ENCODE measurements around the gene TSPAN3.
A peak's percentile ranks its signal among the peaks of the same experiment; 100 is the strongest.

TSPAN3 gene

GRCh38 chr15:77096138-77096537, 25.2 kb upstream of the TSPAN3 start:
- no peaks in the 10 kb centered on the region for H3K27me3 Mint-ChIP-seq
- no peaks in the 10 kb centered on the region for H3K9me3 Mint-ChIP-seq
- no peak for ATAC-seq
- no peak for DNase-seq
- no peak overlapping the region for H3K4me3 Mint-ChIP-seq
- H3K27ac Mint-ChIP-seq = no peak overlapping the region
- no peaks in the 10 kb centered on the region for H3K4me1 Mint-ChIP-seq

GRCh38 chr15:77094397-77095030, 23.6 kb upstream of the TSPAN3 start:
- no peaks in the 10 kb centered on the region for H3K4me1 Mint-ChIP-seq
- no peak overlapping the region for H3K4me3 Mint-ChIP-seq
- no peaks in the 10 kb centered on the region for H3K9me3 Mint-ChIP-seq
- ATAC-seq (no peak), DNase-seq (no peak)
- no peak overlapping the region for H3K27ac Mint-ChIP-seq
- H3K27me3 Mint-ChIP-seq = no peaks in the 10 kb centered on the region

GRCh38 chr15:77093436-77093835, 22.5 kb upstream of the TSPAN3 start:
- DNase-seq = no peak

GRCh38 chr15:77091097-77091496, 20.2 kb upstream of the TSPAN3 start:
- ATAC-seq (no peak), DNase-seq (no peak)
- Mint-ChIP-seq H3K4me3 (no peak overlapping the region), H3K4me1 (no peaks in the 10 kb centered on the region), H3K27me3 (no peaks in the 10 kb centered on the region), H3K9me3 (no peaks in the 10 kb centered on the region), H3K27ac (peak overlapping the region in 1 of 2 donors; percentile 60)

More at GRCh38 chr15:77093436-77093835, 22.5 kb upstream of the TSPAN3 start:
- no peaks in the 10 kb centered on the region for H3K4me1 Mint-ChIP-seq
- no peak for ATAC-seq
- no peak overlapping the region for H3K4me3 Mint-ChIP-seq
- no peak overlapping the region for H3K27ac Mint-ChIP-seq
- no peaks in the 10 kb centered on the region for H3K27me3 Mint-ChIP-seq
- H3K9me3 Mint-ChIP-seq = no peaks in the 10 kb centered on the region

- DNase-seq (no peak), ATAC-seq (no peak)
- H3K9me3 Mint-ChIP-seq = no peaks in the 10 kb centered on the region
- H3K27me3 Mint-ChIP-seq = no peaks in the 10 kb centered on the region
- H3K4me1 Mint-ChIP-seq = peaks cover 30% of the 10 kb centered on the region
- no peak overlapping the region for H3K4me3 Mint-ChIP-seq
- no peak overlapping the region for H3K27ac Mint-ChIP-seq
These were observed 16.3 kb upstream of the TSPAN3 start for GRCh38 chr15:77087213-77087612.

- Mint-ChIP-seq H3K4me1 (peaks cover 30% of the 10 kb centered on the region), H3K9me3 (no peaks in the 10 kb centered on the region), H3K27ac (no peak overlapping the region), H3K27me3 (no peaks in the 10 kb centered on the region), H3K4me3 (no peak overlapping the region)
- peak; percentile 68 for ATAC-seq
- no peak for DNase-seq
These were observed 14.4 kb upstream of the TSPAN3 start for GRCh38 chr15:77085297-77085696.

GRCh38 chr15:77084436-77084835, 13.5 kb upstream of the TSPAN3 start:
- Mint-ChIP-seq H3K27ac (no peak overlapping the region), H3K27me3 (no peaks in the 10 kb centered on the region), H3K9me3 (no peaks in the 10 kb centered on the region), H3K4me1 (peaks cover 30% of the 10 kb centered on the region), H3K4me3 (no peak overlapping the region)
- DNase-seq = no peak
- no peak for ATAC-seq

GRCh38 chr15:77083381-77084160, 12.7 kb upstream of the TSPAN3 start:
- Mint-ChIP-seq H3K27ac (peak overlapping the region in 1 of 2 donors; percentile 42), H3K4me3 (peak overlapping the region; percentile 71 to 76), H3K4me1 (peaks cover 30% of the 10 kb centered on the region), H3K9me3 (no peaks in the 10 kb centered on the region), H3K27me3 (no peaks in the 10 kb centered on the region)
- peak; percentile 60 to 63 for DNase-seq
- ATAC-seq = peak; percentile 95

- H3K9me3 Mint-ChIP-seq = no peaks in the 10 kb centered on the region
- peaks cover 30% of the 10 kb centered on the region for H3K4me1 Mint-ChIP-seq
- no peak overlapping the region for H3K4me3 Mint-ChIP-seq
- ATAC-seq (no peak), DNase-seq (no peak)
- no peaks in the 10 kb centered on the region for H3K27me3 Mint-ChIP-seq
- no peak overlapping the region for H3K27ac Mint-ChIP-seq
These were observed 11.1 kb upstream of the TSPAN3 start for GRCh38 chr15:77081971-77082370.

- peaks cover 12% of the 10 kb centered on the region for H3K4me1 Mint-ChIP-seq
- no peak overlapping the region for H3K27ac Mint-ChIP-seq
- H3K27me3 Mint-ChIP-seq = no peaks in the 10 kb centered on the region
- no peaks in the 10 kb centered on the region for H3K9me3 Mint-ChIP-seq
- DNase-seq (no peak), ATAC-seq (no peak)
- H3K4me3 Mint-ChIP-seq = no peak overlapping the region
These were observed 5.5 kb upstream of the TSPAN3 start for GRCh38 chr15:77076323-77076915.

- ATAC-seq = no peak
- Mint-ChIP-seq H3K27me3 (no peaks in the 10 kb centered on the region), H3K27ac (no peak overlapping the region), H3K4me3 (no peak overlapping the region), H3K9me3 (no peaks in the 10 kb centered on the region), H3K4me1 (peaks cover 17% of the 10 kb centered on the region)
- DNase-seq = no peak
These were observed 4.6 kb upstream of the TSPAN3 start for GRCh38 chr15:77075528-77075927.

- no peaks in the 10 kb centered on the region for H3K9me3 Mint-ChIP-seq
- H3K4me3 Mint-ChIP-seq = no peak overlapping the region
- no peak overlapping the region for H3K27ac Mint-ChIP-seq
- no peaks in the 10 kb centered on the region for H3K27me3 Mint-ChIP-seq
- ATAC-seq (no peak), DNase-seq (no peak)
- peaks cover 27% of the 10 kb centered on the region for H3K4me1 Mint-ChIP-seq
These were observed 3.4 kb upstream of the TSPAN3 start for GRCh38 chr15:77074350-77074749.

GRCh38 chr15:77071305-77072223, 655 bp upstream of the TSPAN3 start:
- Mint-ChIP-seq H3K27me3 (no peaks in the 10 kb centered on the region), H3K4me1 (peaks cover 47% of the 10 kb centered on the region), H3K27ac (peak overlapping the region in 1 of 2 donors; percentile 85), H3K4me3 (peak overlapping the region; percentile 67 to 72), H3K9me3 (no peaks in the 10 kb centered on the region)
- ATAC-seq (no peak), DNase-seq (no peak)

- Mint-ChIP-seq H3K27me3 (no peaks in the 10 kb centered on the region), H3K4me3 (peak overlapping the region; percentile 79 to 93), H3K27ac (peak overlapping the region; percentile 93), H3K9me3 (no peaks in the 10 kb centered on the region), H3K4me1 (peaks cover 46% of the 10 kb centered on the region)
- DNase-seq (no peak), ATAC-seq (no peak)
These were observed 772 bp downstream of the TSPAN3 start for GRCh38 chr15:77070180-77070494.

GRCh38 chr15:77069521-77070121, 1.3 kb downstream of the TSPAN3 start:
- no peaks in the 10 kb centered on the region for H3K9me3 Mint-ChIP-seq
- no peak for ATAC-seq
- peak overlapping the region; percentile 49 to 89 for H3K27ac Mint-ChIP-seq
- no peak for DNase-seq
- H3K27me3 Mint-ChIP-seq = no peaks in the 10 kb centered on the region
- H3K4me1 Mint-ChIP-seq = peaks cover 46% of the 10 kb centered on the region
- H3K4me3 Mint-ChIP-seq = peak overlapping the region; percentile 79 to 93

All from stimulated activated naive CD8-positive, alpha-beta T cell treated with anti-CD3 and anti-CD28 coated beads, Interleukin-15, amount 100 ng/mL, for 72 hours (primary cell).